Parietal lobe (tissue), 1 donor: Measurements from ENCODE around the gene CCL28. TPM values are rescaled to one million over a fixed set of nuclear protein-coding genes. Genes with fewer than 3 reads are reported as not detected.

Source experiments
- total RNA-seq: library from RNA; depleted of rRNA; stranded (reverse); fragments of >200 nt; gene quantifications from one replicate; pipeline ENCODE4 v1.2.3, GENCODE V29; 2014

Gene CCL28, protein sequence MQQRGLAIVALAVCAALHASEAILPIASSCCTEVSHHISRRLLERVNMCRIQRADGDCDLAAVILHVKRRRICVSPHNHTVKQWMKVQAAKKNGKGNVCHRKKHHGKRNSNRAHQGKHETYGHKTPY
- 0.94 TPM for total RNA-seq

GRCh38 chr5:43412156-43412555, at the start of gene CCL28:
TSS of gene CCL28 (minus strand) at chr5:43412391. CDS start at chr5:43412316, 75 bp downstream.

Other genes starting within 250 kb of the CCL28 start
- gene NIM1K, start 220.2 kb downstream of the CCL28 start, total RNA-seq, result 8.5 TPM
- gene HMGCS1, start 99.0 kb downstream of the CCL28 start, total RNA-seq, result 480 TPM
- gene TMEM267, start 71.5 kb upstream of the CCL28 start, total RNA-seq, result 10.0 TPM
- gene C5orf34, start 102.8 kb upstream of the CCL28 start, total RNA-seq, result 5.0 TPM
- gene PAIP1, start 144.7 kb upstream of the CCL28 start, total RNA-seq, result 164 TPM
- 177 TPM for gene NNT, start 190.8 kb upstream of the CCL28 start, total RNA-seq